SIG-M5 (cell line): ENCODE measurements around the gene RABL2A.
"Not testable (repeated sequence)": the region's sequence is repeated elsewhere in the genome, so short reads cannot be mapped to it uniquely, and the experiment has no call there.

Experiments
- DNase-seq: peaks from one replicate; lab custom pipeline; 2025; lab: John Stamatoyannopoulos, UW

RABL2A gene

DNA sequence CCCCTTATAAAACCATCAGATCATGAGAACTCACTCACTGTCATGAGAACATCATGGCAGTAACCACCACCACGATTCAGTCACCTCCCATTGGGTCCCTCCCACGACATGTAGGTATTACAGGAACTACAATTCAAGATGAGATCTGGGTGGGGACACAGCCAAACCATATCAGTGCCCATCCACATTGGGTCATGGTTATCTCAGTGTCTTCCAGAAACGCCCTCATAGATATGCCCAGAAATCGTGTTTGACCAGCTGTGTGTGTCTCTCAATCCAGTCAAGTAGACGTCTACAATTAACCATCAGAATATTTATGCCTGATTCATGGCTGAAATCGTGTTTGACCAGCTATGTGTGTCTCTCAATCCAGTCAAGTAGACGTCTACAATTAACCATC is 17.2 kb upstream of the RABL2A start:
- DNase-seq = not testable (repeated sequence)

DNA sequence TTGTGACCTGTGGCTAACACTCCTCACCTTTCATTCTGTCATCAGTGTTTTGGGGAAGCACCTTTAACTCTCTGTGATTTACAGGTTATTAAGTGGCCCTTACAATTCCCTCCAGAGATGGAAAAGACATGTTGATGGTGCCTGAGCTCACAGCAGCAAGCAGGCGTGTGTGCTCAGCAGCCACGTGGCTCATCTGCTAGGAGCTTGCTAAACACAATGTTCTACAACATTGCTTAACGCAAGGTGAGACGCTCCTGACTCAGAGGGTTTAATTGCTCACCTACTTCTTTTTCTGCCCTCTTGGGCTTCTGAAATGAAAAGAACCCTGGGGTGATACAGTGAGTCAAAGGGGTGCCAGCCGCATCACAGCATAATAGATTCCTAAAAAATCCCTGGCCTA is 6.1 kb upstream of the RABL2A start:
- DNase-seq = not testable (repeated sequence)

DNA sequence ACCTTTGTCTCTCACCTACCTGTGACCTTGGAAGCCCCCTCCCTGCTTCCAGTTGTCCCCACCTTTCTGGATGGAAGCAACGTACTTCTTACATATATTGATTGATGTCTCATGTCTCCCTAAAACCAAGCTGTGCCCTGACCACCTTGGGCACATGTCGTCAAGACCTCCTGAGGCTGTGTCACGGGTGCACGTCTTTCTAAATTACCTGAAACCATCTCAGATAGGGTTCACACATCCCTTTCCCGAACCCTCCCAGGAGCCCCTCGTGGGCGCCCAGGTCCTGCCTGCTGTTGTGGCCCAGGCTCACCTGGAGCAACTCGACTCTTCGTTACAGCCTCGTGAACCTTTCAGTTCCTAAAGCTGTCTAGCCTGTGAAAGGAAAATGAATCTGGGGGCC is 1.2 kb upstream of the RABL2A start:
- DNase-seq = not testable (repeated sequence)

DNA sequence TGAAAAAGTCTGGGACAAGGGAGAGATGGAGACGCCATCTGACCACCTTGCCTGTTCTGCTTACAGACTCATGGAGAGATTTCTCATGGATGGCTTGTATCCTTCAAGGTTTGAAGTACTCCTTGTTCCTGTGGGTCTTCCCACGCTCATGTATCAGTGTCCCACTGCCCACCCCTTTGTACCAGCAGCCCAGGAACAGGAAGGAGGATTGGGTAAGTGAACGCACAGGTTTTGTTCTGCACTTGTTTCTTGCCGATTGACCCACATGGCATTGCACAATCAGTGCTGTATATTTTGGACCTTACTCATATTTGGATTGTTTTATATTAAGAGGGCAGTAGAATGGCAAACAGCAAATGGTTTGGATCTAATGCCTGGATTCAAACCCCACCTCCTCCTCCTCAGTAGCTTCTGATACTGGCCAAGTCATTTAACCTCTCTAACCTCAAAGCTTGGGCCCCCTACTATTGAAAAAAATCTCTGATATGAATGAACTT is 5.8 kb downstream of the RABL2A start:
- not testable (repeated sequence) for DNase-seq

DNA sequence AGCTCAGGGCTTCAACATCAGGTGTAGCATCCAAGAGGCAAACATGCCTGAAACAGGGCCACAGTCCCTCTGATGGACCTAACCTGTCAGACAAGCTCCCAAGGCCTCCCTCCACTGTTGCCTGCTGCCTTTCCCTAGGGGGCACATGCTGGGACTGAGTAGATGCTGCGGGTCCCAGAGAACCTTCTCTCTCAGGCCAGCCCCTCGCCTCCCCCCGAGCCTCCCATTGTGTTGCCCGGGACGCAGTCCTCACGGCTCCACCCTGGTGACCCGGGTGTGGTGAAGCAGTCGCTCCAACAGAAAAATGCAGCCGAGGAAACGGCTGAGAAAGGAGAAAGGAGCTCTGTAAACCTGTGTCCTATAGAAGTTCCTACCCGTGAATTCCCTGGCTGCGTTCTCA is 8.3 kb downstream of the RABL2A start:
- not testable (repeated sequence) for DNase-seq

DNA sequence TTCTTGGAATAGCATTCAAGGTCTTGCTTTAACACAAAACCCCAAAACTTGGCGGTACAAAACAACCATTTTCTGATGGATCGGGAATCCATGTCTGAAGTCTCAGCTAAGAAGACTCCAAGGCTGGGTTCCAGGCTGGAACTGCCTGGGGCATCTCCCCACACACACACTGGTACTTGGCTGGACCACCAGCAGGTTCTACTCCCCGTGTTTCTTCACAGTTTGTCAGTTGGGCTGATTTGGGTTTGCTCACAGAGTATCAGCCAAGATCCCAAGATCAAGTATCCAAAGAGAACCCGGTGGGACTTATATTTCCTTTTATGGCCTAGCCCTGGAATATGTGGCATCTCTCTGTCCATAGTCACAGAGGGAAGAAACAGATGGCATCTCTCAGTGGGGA is 9.2 kb downstream of the RABL2A start:
- not testable (repeated sequence) for DNase-seq

DNA sequence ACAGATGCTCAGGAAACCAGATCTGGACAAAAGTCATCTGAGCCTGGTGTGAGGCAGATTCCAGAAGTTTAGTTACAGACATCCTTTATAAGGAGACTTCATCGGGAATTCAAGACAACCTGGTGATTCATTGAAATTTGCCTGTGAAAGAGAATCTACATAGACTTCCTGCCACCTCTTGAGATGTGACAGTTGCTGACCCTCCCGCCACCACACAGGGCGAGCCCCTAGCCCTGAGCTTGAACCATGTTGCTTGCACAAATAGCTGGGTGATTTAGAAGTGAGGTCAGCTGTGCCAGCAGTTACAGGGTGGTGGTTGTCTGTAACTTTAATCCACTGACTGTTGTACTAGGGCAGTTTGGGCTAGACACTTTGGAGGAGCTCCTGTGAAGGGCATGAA is 11.0 kb downstream of the RABL2A start:
- not testable (repeated sequence) for DNase-seq

DNA sequence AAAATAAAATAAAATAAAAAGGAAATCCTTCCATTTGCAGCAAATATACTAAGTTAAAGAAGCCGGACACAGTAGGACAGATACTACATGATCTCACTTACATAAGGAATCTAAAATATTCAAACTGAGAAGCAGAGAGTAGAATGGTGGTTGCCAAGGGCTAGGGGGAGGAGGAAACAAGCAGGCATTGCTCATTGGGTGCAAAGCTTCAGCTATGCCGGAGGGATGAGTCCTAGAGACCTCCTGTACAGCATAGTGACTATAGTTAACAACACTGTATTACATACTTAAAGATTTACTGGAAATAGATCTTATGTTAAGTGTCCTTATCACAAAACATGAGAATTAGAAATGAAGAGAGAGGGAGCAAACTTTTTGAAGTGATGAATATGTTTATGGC is 19.2 kb downstream of the RABL2A start:
- not testable (repeated sequence) for DNase-seq

DNA sequence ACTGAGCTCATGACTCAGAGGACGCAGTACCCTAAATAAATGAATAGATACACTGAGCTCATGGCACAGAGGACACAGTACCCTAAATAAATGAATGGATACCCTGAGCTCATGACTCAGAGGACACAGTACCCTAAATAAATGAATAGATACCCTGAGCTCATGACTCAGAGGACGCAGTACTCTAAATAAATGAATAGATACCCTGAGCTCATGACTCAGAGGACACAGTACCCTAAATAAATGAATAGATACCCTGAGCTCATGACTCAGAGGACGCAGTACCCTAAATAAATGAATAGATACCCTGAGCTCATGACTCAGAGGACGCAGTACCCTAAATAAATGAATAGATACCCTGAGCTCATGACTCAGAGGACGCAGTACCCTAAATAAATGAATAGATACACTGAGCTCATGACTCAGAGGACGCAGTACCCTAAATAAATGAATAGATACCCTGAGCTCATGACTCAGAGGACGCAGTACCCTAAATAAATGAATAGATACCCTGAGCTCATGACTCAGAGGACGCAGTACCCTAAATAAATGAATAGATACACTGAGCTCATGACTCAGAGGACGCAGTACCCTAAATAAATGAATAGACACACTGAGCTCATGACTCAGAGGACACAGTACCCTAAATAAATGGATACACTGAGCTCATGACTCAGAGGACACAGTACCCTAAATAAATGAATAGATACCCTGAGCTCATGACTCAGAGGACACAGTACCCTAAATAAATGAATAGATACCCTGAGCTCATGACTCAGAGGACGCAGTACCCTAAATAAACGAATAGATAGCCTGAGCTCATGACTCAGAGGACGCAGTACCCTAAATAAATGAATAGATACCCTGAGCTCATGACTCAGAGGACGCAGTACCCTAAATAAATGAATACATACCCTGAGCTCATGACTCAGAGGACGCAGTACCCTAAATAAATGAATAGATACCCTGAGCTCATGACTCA is 24.1 kb downstream of the RABL2A start:
- not testable (repeated sequence) for DNase-seq

DNA sequence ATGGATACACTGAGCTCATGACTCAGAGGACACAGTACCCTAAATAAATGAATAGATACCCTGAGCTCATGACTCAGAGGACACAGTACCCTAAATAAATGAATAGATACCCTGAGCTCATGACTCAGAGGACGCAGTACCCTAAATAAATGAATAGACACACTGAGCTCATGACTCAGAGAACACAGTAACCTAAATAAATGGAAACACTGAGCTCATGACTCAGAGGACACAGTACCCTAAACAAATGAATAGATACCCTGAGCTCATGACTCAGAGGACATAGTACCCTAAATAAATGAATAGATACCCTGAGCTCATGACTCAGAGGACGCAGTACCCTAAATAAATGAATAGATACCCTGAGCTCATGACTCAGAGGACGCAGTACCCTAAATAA is 25.5 kb downstream of the RABL2A start:
- DNase-seq = not testable (repeated sequence)

DNA sequence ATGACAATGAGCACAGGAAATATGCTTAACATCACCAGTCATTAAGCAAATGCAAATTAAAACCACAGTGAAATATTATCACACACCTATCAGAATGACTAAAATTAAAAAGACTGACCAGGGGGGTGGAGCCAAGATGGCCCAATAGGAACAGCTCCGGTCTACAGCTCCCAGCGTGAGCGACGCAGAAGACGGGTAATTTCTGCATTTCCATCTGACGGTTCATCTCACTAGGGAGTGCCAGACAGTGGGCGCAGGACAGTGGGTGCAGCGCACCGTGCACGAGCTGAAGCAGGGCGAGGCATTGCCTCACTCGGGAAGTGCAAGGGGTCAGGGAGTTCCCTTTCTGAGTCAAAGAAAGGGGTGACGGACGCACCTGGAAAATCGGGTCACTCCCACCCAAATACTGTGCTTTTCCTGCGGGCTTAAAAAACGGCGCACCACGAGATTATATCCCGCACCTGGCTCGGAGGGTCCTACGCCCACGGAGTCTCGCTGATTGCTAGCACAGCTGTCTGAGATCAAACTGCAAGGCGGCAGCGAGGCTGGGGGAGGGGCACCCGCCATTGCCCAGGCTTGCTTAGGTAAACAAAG is 29.1 kb downstream of the RABL2A start:
- not testable (repeated sequence) for DNase-seq

DNA sequence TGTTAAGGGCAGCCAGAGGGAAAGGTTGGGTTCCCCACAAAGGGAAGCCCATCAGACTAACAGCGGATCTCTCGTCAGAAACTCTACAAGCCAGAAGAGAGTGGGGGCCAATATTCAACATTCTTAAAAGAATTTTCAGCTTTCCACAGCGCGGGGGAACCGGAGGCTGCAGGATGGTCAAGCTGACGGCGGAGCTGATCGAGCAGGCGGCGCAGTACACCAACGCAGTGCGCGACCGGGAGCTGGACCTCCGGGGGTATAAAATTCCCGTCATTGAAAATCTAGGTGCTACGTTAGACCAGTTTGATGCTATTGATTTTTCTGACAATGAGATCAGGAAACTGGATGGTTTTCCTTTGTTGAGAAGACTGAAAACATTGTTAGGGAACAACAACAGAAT is 30.7 kb downstream of the RABL2A start:
- DNase-seq = not testable (repeated sequence)

DNA sequence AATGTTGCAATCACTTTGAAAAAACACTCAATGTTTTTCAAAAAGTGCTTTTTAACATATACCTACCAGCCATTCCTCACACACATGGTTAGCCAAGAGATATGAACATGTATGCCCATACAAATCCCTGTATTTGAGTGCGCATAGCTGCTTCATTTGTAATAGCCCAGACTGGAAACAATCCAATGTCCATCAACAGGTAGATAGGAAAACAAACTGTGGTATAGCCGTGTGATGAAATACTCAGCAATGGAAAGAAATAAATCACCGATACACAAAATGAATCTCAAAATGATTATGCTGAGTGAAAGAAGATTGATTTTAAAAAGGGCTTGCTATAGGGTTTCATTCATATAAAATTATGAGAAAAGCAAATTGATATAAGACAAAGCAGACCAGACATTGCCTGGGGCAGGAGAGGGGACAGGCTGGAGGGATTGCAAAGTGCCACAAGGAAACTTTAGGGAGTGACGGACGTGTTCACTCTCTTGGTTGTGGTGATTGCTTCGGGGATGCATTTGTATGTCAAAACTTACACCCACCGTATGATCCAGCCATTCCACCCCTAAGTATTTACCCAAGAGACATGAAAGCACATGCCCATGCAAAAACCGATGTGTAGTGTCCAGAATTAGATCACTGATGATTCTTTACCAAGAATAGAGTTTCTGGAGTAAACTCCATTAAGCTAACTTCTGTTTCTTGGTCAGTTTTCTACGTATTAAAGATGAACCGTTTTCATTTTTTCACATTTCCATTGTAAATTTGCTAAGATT is 36.4 kb downstream of the RABL2A start:
- DNase-seq = not testable (repeated sequence)

DNA sequence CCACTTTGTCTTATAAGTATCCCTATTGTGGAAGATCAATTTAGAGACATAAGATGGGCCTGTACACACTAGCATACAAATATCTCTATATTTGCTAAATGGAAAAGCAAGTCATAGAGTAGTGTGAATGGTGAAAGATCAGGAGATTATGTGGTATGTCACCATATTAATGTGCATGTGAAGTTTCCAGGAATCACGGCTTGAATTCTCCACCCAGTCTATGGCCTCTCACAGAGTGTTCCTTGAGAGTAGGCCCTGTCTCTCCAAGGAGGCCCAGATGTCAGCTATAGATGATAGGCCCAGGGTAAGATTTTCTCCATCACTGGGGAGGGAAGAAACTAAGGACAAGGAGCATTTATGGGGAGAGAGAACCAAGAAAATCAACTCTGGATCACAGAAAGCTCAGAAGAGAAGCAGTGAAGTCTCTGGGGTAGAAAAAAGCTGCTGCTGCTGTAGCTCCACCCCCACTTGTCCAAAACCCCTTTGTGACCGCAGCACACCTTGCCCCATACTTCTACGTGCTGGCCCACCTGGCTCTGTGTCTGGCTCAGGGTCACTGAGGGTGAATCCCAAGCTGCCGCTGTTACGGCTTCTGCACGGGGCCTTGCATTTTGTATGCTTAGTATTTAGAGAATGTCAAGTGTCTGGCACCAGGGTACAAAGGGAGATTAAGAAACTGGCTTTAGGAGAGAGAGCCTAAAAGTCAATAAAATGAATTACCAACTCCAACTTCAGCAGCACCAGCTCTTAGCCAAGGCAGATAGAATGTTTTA is 37.9 kb downstream of the RABL2A start:
- DNase-seq = not testable (repeated sequence)

DNA sequence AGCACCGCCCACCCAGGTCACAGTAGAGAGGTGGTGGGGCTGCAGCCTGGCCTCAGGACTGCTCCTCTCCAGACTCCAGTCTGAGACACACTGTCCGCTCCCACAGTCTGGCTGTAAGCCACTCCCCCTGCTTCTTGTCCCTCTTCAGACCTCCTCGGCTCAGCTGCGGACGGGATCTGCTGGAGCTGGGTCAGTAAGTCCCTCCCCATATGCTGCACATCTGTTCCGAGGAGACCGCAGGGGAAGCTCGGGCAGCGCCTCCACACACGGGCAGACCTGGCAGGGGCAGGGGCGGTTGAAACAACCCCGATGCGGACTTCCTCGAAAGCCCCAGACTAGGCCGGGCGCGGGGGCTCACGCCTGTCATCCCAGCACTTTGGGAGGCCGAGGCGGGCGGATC is 41.9 kb downstream of the RABL2A start:
- not testable (repeated sequence) for DNase-seq

DNA sequence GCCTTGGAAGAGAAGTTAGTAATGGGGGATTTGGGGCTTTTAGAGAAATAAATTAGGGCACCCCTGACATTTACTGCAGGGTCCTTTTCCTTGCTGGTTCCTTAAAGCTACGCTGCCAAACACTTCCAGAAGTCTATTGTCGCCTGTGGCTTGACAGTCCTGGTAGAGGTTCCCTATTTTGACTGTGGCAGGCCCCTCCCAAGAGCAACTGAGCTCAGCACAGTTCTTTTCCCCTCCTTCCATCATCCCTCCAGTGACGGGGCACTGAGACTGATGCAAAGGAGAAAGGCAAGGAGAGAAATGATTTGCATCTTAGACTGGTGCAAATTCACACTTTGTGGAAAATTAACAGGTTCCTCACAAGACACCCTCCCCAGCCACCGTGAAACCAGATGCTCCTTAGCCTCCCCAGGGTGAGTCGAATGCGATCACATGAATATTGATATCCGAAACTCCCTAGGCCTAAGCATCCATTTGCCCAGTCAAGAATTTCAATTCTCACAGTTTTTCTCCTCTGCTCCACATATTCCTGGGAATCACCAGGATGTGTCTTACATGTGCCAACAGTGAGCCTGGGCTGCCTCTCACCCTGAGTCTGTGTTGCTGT is 45.4 kb downstream of the RABL2A start:
- DNase-seq = no peak

DNA sequence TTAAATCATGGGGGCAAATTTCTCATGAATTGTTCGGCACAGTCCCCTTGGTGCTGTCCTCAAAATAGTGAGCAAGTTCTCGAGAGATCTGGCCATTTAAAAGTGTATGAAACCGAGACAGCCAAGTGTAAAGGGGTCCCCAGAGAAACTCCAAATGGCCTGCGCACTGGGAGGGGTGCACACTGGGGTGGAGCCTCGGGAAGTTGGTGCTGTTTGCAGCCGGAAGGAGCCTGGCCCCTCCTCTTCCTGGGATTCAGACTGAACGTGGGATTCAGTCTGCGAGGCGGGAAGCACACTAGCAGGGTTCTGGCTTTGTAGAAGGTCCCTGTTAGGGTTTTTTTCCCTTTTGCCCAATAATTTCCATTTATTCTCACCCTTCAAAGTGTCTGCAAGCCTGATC is 48.8 kb downstream of the RABL2A start:
- no peak for DNase-seq

DNA sequence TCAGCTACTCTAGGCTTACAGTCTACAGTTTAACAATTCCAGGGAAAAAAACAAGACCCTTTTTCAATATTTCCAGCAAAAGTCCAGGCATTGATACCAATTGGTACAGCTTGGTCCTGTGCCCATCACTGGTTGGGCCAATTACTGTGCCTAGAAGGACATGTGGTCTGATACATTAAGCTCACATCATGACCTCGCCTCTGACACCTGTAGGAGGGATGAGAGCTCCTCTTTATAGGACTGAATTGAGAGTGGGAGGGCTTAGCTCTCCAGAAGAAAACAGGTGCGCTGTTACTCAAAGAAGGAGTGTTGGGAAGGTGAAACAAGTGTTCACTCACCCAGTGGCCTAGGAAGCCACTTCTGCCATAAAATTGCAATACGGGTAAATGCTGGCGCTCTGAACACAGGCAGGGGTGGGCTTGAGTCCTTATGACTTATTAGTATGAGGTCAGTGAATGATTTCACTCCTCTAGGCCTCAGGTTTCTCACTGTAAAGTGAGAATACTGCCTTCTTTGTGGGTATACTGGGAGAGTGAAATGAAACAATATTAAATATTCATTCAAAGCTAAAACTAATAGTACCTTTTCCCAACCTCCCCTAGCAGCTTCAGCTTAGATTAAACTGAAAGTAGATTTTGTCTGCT is 49.7 kb downstream of the RABL2A start:
- DNase-seq = no peak

DNA sequence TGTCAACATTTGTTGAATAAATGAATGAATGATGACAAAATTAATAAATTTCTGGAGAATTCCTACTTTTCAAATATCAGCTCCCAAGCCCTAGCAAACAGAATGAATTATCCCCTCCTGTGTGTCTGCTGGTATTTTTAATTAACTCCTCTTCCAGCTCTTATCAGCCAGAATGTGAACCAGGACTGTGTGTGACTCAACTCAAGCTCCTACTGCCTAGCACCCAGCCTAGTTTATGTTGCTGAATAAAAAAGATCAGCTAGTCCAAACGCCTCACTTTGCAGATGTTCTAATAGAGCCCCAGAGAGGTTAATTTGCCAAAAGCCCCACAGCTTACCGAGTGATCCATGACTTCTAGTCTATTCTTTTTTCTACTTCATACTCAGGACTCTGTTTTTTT is 50.3 kb downstream of the RABL2A start:
- DNase-seq = no peak

DNA sequence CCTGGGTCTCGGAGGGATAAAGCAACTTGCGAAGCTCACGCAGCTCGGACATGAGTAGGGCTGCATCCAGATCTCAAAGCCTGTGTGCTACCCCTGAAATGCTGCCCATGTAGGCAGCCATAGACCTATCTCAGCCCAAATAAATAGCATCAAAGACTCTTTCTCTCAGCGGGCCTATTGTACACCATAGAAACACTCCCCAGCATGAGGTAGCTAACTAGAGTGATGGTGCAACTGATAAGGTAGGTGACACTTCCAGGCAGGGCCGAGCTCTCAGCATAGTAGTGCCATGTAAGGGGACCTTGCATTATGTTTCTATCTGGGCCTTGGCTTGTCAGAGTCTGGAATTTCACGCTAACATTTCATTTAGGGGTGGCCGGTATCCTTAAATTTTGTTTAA is 52.4 kb downstream of the RABL2A start:
- DNase-seq = no peak

DNA sequence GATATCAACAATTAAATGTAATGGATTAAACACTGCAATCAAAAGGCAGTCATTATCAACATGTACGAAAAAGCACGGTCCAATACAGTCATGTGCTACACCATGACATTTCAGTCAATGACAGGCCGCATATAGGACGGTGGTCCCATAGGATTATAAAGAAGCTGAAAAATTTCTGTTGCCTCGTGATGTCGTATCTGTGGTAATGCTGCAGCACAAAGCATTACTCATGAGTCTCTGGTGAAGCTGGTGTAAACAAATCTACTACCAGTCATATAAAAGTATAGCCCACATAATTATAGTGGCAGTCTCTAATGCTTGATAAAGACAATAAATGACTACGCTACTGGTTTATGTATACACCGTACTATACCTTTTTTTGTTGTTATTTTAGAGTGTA is 58.4 kb downstream of the RABL2A start:
- no peak for DNase-seq
